B cell (primary cell): ENCODE measurements around the gene ELAVL3. TPM values are rescaled to one million over a fixed set of nuclear protein-coding genes. Genes with fewer than 3 reads are reported as not detected.
A peak's percentile ranks its signal among the peaks of the same experiment; 100 is the strongest.

Experiments
- ATAC-seq: fragments of 200-7000 bp; cut with Tn5 transposase; one replicate; pipeline ENCODE4 v1.10.0; 2021; ENCODE audit warnings: low read depth, mild to moderate bottlenecking, moderate number of reproducible peaks, moderate library complexity
- CTCF ChIA-PET: fragments of 350-600 bp; sonication (Branson Sonifier 250); formaldehyde crosslinking; loops from one replicate; lab custom pipeline; 2021; ENCODE audit warnings: antibody characterized with exemption, inconsistent platforms; lab: Charles Lee
- POLR2A ChIA-PET: fragments of 350-600 bp; sonication (Branson Sonifier 250); formaldehyde crosslinking; loops from one replicate; lab custom pipeline; 2021; ENCODE audit warnings: antibody characterized with exemption; lab: Charles Lee
- DNase-seq: peaks from one replicate; pipeline ENCODE4 v3.0.0; 2013
- H2AFZ ChIP-seq: 2 replicates; pipeline ENCODE4 v1.6.1; 2012; ENCODE audit warnings: mild to moderate bottlenecking, low read depth, low read length; ENCODE audit not compliant: insufficient read depth, poor library complexity, severe bottlenecking
- H3K27ac ChIP-seq, 2 donors: 1 replicate in 1 of 2; 2 replicates in 1 of 2; pipeline ENCODE4 v1.5.1; 2012 to 2013; ENCODE audit warnings: low read length in 2 of 2, mild to moderate bottlenecking in 2 of 2, moderate library complexity in 1 of 2
- H3K27me3 ChIP-seq, 4 experiments: fragments of 200-600 bp in 1 of 4; sonication (generic) in 1 of 4; replicated peaks in 1 of 4; 1 replicate in 2 of 4; 2 replicates in 2 of 4; pipeline versions ENCODE4 v1.6.1 to v1.7.0; 2013 to 2016; ENCODE audit warnings: low read length in 3 of 4, mild to moderate bottlenecking in 2 of 4, mixed read lengths in 1 of 4, moderate library complexity in 1 of 4; ENCODE audit not compliant: insufficient read depth in 4 of 4, control insufficient read depth in 3 of 4; ENCODE audit errors: control extremely low read depth in 1 of 4
- H3K36me3 ChIP-seq, 2 experiments: replicated peaks in 1 of 2; 1 replicate in 1 of 2; 2 replicates in 1 of 2; pipeline versions ENCODE4 v1.6.1 to v1.7.1; 2013; ENCODE audit warnings: low read length in 1 of 2; ENCODE audit not compliant: insufficient read depth in 2 of 2, control insufficient read depth in 1 of 2; ENCODE audit errors: control extremely low read depth in 1 of 2, extremely low read depth in 1 of 2
- H3K4me1 ChIP-seq, 2 donors: fragments of 200-600 bp in 1 of 2; sonication (generic) in 1 of 2; 1 replicate in 1 of 2; 2 replicates in 1 of 2; pipeline versions ENCODE4 v1.5.1 to v1.6.1; 2013 to 2017; ENCODE audit warnings: low read length in 2 of 2; ENCODE audit not compliant: control insufficient read depth in 2 of 2, insufficient read depth in 2 of 2
- H3K4me2 ChIP-seq: replicated peaks from 2 replicates; pipeline ENCODE3; 2012; ENCODE audit warnings: mild to moderate bottlenecking, low read depth, low read length; ENCODE audit not compliant: poor library complexity, severe bottlenecking
- H3K4me3 ChIP-seq, 5 experiments: fragments of 200-600 bp in 1 of 5; sonication (generic) in 1 of 5; 1 replicate in 3 of 5; 2 replicates in 2 of 5; pipeline versions ENCODE4 v1.5.1 to v1.7.0; 2011 to 2016; ENCODE audit warnings: low read length in 4 of 5, mild to moderate bottlenecking in 4 of 5, low read depth in 2 of 5, control low read depth in 1 of 5, moderate library complexity in 1 of 5; ENCODE audit not compliant: insufficient read depth in 1 of 5; ENCODE audit errors: control extremely low read depth in 1 of 5, extremely low read depth in 1 of 5
- H3K79me2 ChIP-seq: fragments of 200-600 bp; sonication (generic); one replicate; pipeline ENCODE4 v1.6.0; 2016; ENCODE audit warnings: low read length; ENCODE audit not compliant: control insufficient read depth, insufficient read depth
- H3K9ac ChIP-seq: fragments of 200-600 bp; sonication (generic); 2 replicates; pipeline ENCODE4 v1.6.1; 2017; ENCODE audit warnings: mild to moderate bottlenecking, low read length, moderate library complexity
- H3K9me3 ChIP-seq, 3 donors: one replicate each; pipeline versions ENCODE4 v1.6.1 to v1.7.1; 2013; ENCODE audit warnings: low read length in 2 of 3; ENCODE audit not compliant: control insufficient read depth in 2 of 3, insufficient read depth in 1 of 3; ENCODE audit errors: control extremely low read depth in 1 of 3
- H4K20me1 ChIP-seq: 2 replicates; pipeline ENCODE4 v1.6.0; 2012; ENCODE audit warnings: mild to moderate bottlenecking, low read length; ENCODE audit not compliant: insufficient read depth, control insufficient read depth, poor library complexity, severe bottlenecking
- H3K27ac Mint-ChIP-seq: one replicate; pipeline ENCODE4 v1.8.0; 2021; ENCODE audit warnings: mixed read lengths
- H3K27me3 Mint-ChIP-seq: one replicate; pipeline ENCODE4 v1.8.0; 2021; ENCODE audit warnings: mixed read lengths
- H3K4me1 Mint-ChIP-seq: one replicate; pipeline ENCODE4 v1.8.0; 2021; ENCODE audit warnings: mixed read lengths
- H3K4me3 Mint-ChIP-seq: one replicate; pipeline ENCODE4 v1.8.0; 2021; ENCODE audit warnings: mixed read lengths
- H3K9me3 Mint-ChIP-seq: one replicate; pipeline ENCODE4 v1.8.0; 2022; ENCODE audit warnings: mixed read lengths; ENCODE audit not compliant: insufficient read depth
- EZH2 ChIP-seq: IDR thresholded peaks from 2 replicates; pipeline ENCODE4 v1.6.1; 2012; ENCODE audit warnings: borderline replicate concordance, low read depth, mild to moderate bottlenecking, moderate library complexity, low read length; ENCODE audit not compliant: insufficient read depth, poor library complexity, severe bottlenecking
- WGBS: methylation state at CpG from one replicate; pipeline ENCODE4 v1.1.5; 2013; ENCODE audit warnings: missing lambda C conversion rate; ENCODE audit not compliant: insufficient coverage; 5-methylcytosine and 5-hydroxymethylcytosine counted together
- intact Hi-C: fragments of 100-400 bp; cut with micrococcal nuclease; formaldehyde crosslinking; loops from one replicate; pipeline ENCODE4 v1.10.0; 2022
- polyA plus RNA-seq: library from polyadenylated mRNA; depleted of rRNA; stranded (reverse); fragments of >200 nt; gene quantifications from 2 replicates; pipeline ENCODE4 v1.2.3, GENCODE V29; 2012
- total RNA-seq, 2 donors: library from RNA; stranded (reverse); fragments of 120-200 nt in 1 of 2; gene quantifications; 1 replicate in 1 of 2; 2 replicates in 1 of 2; pipeline versions ENCODE4 v1.2.3 to v1.2.4, GENCODE V29; 2013 to 2022
- TF ChIP-seq, protein P1 (sequence below): fragments of 200-600 bp; IDR thresholded peaks from one replicate; pipeline ENCODE4 v1.8.0; 2022; ENCODE audit warnings: antibody characterized with exemption, mild to moderate bottlenecking

ELAVL3 gene
- total and polyA plus RNA-seq, 2 donors (not counting 1 experiment from before 2014, with no cell fraction given), result 0.01 TPM; not detected in 1

DNA sequence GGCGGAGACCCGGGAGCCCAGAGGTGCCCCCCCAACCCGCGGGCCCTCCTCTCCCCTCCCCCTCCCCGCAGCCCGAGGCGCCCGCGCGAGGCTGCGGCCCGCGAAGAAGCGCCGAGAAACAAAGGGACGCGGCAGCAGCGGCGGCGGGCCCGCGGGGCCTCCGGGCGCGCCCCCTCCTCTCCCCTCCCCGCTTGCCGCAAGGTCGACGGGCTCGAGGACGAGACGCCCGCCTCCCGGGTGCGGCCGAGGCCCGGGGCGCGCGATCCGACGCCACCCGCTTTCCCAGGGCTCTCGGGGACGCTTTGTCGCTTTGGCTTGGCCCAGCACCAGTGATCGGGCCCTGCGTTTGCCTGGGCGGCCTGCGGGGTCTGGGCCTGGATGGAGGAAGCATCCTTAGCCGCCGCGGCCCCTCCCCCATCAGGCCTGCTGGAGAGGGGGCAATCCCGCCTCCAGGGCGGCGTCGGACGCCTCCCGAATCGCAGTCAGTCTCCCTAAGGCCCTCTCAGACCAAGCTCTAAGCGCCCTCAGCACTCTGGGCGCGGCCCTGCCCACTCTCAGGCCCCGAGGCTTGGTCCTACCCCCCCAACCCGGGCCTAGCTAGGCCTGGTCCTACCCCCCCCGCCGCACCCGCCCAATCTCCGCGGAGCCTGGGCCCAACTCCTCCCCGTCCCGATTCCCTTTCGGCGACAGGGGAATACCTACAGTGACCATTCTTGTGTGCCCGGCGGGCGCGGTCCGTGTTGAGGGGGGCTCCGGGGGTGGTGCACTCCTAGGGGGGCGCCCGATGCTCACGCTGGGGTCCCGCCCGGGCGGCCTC is 740 bp downstream of the ELAVL3 start:
- peaks cover 26% of the 10 kb centered on the region for H3K4me1 Mint-ChIP-seq
- peaks cover 0 to 2% of the 10 kb centered on the region in 2 experiments for H3K36me3 ChIP-seq
- H3K4me1 ChIP-seq, result peaks cover 37 to 42% of the 10 kb centered on the region in 2 donors
- H3K4me2 ChIP-seq, result peak overlapping the region; percentile 89
- peaks cover 38% of the 10 kb centered on the region for H3K27me3 Mint-ChIP-seq
- no peaks in the 10 kb centered on the region for H3K9me3 Mint-ChIP-seq
- H3K79me2 ChIP-seq, result no peaks in the 10 kb centered on the region
- intact Hi-C loops, result loop anchor here (5.0 kb wide), 2 partner anchors 442 to 443 kb away; no protein-coding TSS in a partner anchor
- ChIA-PET POLR2A (interaction anchor here (0.9 kb wide), 1 partner anchor 96 kb away, joined by 5 read pairs; the partner anchor contains the start of gene EPOR), CTCF (interaction anchor here (1.2 to 3.4 kb wide), 3 partner anchors 97 to 188 kb away, joined by 3 to 38 read pairs (median 25); partner anchors contain the start of gene EPOR)
- H3K27ac ChIP-seq, result no peak overlapping the region
- no peak overlapping the region for H3K4me3 ChIP-seq
- no peaks in the 10 kb centered on the region for H4K20me1 ChIP-seq
- no peak overlapping the region for H3K9ac ChIP-seq
- TF ChIP-seq EZH2, result peak; percentile 52
- TF ChIP-seq, protein P1, sequence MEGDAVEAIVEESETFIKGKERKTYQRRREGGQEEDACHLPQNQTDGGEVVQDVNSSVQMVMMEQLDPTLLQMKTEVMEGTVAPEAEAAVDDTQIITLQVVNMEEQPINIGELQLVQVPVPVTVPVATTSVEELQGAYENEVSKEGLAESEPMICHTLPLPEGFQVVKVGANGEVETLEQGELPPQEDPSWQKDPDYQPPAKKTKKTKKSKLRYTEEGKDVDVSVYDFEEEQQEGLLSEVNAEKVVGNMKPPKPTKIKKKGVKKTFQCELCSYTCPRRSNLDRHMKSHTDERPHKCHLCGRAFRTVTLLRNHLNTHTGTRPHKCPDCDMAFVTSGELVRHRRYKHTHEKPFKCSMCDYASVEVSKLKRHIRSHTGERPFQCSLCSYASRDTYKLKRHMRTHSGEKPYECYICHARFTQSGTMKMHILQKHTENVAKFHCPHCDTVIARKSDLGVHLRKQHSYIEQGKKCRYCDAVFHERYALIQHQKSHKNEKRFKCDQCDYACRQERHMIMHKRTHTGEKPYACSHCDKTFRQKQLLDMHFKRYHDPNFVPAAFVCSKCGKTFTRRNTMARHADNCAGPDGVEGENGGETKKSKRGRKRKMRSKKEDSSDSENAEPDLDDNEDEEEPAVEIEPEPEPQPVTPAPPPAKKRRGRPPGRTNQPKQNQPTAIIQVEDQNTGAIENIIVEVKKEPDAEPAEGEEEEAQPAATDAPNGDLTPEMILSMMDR, result no peak
- H3K27ac Mint-ChIP-seq, result no peak overlapping the region
- 13% methylated on average over 81 of the region's 86 CpGs for WGBS
- H3K9me3 ChIP-seq, result peaks cover 0 to 25% (median 0%) of the 10 kb centered on the region in 3 donors
- H2AFZ ChIP-seq, result peak overlapping the region; percentile 22
- DNase-seq (peak; percentile 43), ATAC-seq (no peak)
- peaks cover 0 to 46% (median 25%) of the 10 kb centered on the region in 4 experiments for H3K27me3 ChIP-seq
- no peak overlapping the region for H3K4me3 Mint-ChIP-seq
